MM.1S (cell line): ENCODE results near the gene CTNNBL1.

Experiments used
- EZH2 ChIP-seq: fragments of 300-600 bp; sonication (generic); optimal IDR thresholded peaks from 2 replicates; pipeline ENCODE3; 2017; ENCODE audit warnings: low read depth, mild to moderate bottlenecking, antibody characterized with exemption, low read length, mixed read lengths
- TF ChIP-seq, protein P1 (sequence below): fragments of 300-600 bp; sonication (generic); IDR thresholded peaks from 2 replicates; pipeline ENCODE4 v1.5.1; 2016; ENCODE audit warnings: antibody characterized with exemption, low read length, mixed read lengths

DNA sequence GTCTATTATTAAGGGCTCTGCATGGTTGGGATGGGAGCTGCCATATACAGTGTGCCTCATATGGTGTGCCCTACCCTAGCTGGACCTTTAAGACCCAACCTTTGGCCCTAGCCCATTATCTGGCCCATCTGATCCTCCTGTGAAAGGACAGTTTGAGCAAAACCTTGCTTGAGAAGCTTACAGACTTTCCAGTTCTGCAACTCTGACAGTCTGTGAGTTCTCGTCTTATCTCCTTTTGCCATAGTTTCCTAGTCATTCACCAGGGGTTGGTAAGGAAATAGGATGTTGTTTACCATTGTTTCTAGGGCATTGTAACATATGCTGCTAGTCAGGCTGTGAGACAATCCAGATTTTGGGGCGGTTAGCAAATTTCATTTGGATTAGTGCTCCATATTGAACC, 17.2 kb downstream of the CTNNBL1 start:
- TF ChIP-seq, protein P1, sequence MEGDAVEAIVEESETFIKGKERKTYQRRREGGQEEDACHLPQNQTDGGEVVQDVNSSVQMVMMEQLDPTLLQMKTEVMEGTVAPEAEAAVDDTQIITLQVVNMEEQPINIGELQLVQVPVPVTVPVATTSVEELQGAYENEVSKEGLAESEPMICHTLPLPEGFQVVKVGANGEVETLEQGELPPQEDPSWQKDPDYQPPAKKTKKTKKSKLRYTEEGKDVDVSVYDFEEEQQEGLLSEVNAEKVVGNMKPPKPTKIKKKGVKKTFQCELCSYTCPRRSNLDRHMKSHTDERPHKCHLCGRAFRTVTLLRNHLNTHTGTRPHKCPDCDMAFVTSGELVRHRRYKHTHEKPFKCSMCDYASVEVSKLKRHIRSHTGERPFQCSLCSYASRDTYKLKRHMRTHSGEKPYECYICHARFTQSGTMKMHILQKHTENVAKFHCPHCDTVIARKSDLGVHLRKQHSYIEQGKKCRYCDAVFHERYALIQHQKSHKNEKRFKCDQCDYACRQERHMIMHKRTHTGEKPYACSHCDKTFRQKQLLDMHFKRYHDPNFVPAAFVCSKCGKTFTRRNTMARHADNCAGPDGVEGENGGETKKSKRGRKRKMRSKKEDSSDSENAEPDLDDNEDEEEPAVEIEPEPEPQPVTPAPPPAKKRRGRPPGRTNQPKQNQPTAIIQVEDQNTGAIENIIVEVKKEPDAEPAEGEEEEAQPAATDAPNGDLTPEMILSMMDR = no peak
- no peak for TF ChIP-seq EZH2
